Neuronal stem cell (in vitro differentiated cells): Measurements from ENCODE around the gene EIF5A.

ENCODE experiments used
- DNase-seq: peaks from one replicate; pipeline ENCODE4 v3.0.0-alpha.2; 2013; ENCODE audit warnings: low spot score
- H2AFZ ChIP-seq: one replicate; pipeline ENCODE4 v1.6.1; 2013; ENCODE audit warnings: mild to moderate bottlenecking, low read length, inconsistent platforms
- H2AK5ac ChIP-seq: 2 replicates; pipeline ENCODE4 v1.6.1; 2013; ENCODE audit warnings: low read depth, mild to moderate bottlenecking, inconsistent platforms, low read length, moderate library complexity, mixed read lengths
- H2BK120ac ChIP-seq: 2 replicates; pipeline ENCODE4 v1.6.1; 2013; ENCODE audit warnings: low read depth, mild to moderate bottlenecking, inconsistent platforms, low read length, moderate library complexity, mixed read lengths
- H2BK12ac ChIP-seq: one replicate; pipeline ENCODE4 v1.6.1; 2013; ENCODE audit warnings: low read length, inconsistent platforms
- H2BK15ac ChIP-seq: 2 replicates; pipeline ENCODE4 v1.6.1; 2013; ENCODE audit warnings: mild to moderate bottlenecking, low read length, inconsistent platforms, mixed read lengths
- H2BK5ac ChIP-seq: one replicate; pipeline ENCODE4 v1.6.1; 2013; ENCODE audit warnings: inconsistent platforms, mild to moderate bottlenecking, low read length, moderate library complexity
- H3K14ac ChIP-seq: one replicate; pipeline ENCODE4 v1.6.1; 2013; ENCODE audit warnings: low read length, inconsistent platforms
- H3K18ac ChIP-seq: 2 replicates; pipeline ENCODE4 v1.6.1; 2013; ENCODE audit warnings: low read length, inconsistent platforms
- H3K23ac ChIP-seq: 2 replicates; pipeline ENCODE4 v1.6.1; 2013; ENCODE audit warnings: low read depth, mild to moderate bottlenecking, mixed read lengths, low read length, inconsistent platforms; ENCODE audit not compliant: poor library complexity
- H3K27ac ChIP-seq: replicated peaks from 3 replicates; pipeline ENCODE4 v1.5.1; 2013; ENCODE audit warnings: low read length, inconsistent platforms
- H3K27me3 ChIP-seq, 3 experiments: 2 replicates each; pipeline ENCODE4 v1.6.1; 2013; ENCODE audit warnings: low read length in 3 of 3, mild to moderate bottlenecking in 2 of 3, inconsistent platforms in 1 of 3, low read depth in 1 of 3, mixed read lengths in 1 of 3, moderate library complexity in 1 of 3; ENCODE audit not compliant: control insufficient read depth in 3 of 3, insufficient read depth in 3 of 3
- H3K36me3 ChIP-seq, 2 donors: replicated peaks in 1 of 2; 2 replicates each; pipeline ENCODE4 v1.6.1; 2013; ENCODE audit warnings: low read length in 2 of 2; ENCODE audit not compliant: control insufficient read depth in 2 of 2, insufficient read depth in 2 of 2
- H3K4ac ChIP-seq: 2 replicates; pipeline ENCODE4 v1.6.1; 2013; ENCODE audit warnings: inconsistent platforms, mild to moderate bottlenecking, low read length, moderate library complexity
- H3K4me1 ChIP-seq, 2 donors: 1 replicate in 1 of 2; 2 replicates in 1 of 2; pipeline ENCODE4 v1.6.1; 2013; ENCODE audit warnings: low read length in 2 of 2, low read depth in 1 of 2; ENCODE audit not compliant: control insufficient read depth in 2 of 2, insufficient read depth in 1 of 2
- H3K4me2 ChIP-seq: one replicate; pipeline ENCODE4 v1.6.1; 2013; ENCODE audit warnings: mild to moderate bottlenecking, low read length, inconsistent platforms; ENCODE audit not compliant: insufficient read depth, poor library complexity, severe bottlenecking
- H3K4me3 ChIP-seq, 2 donors: 2 replicates each; pipeline ENCODE4 v1.5.1; 2013; ENCODE audit warnings: low read length in 2 of 2, mild to moderate bottlenecking in 2 of 2, inconsistent platforms in 1 of 2, moderate library complexity in 1 of 2
- H3K79me1 ChIP-seq: one replicate; pipeline ENCODE4 v1.6.1; 2013; ENCODE audit warnings: low read depth, mild to moderate bottlenecking, inconsistent platforms, low read length, moderate library complexity
- H3K9ac ChIP-seq: one replicate; pipeline ENCODE4 v1.6.1; 2013; ENCODE audit warnings: mild to moderate bottlenecking, low read depth, low read length, inconsistent platforms; ENCODE audit not compliant: poor library complexity
- H3K9me3 ChIP-seq, 2 donors: replicated peaks in 1 of 2; 2 replicates each; pipeline versions ENCODE3 to v1.6.1; 2013; ENCODE audit warnings: low read length in 2 of 2, mild to moderate bottlenecking in 2 of 2, inconsistent platforms in 1 of 2, low read depth in 1 of 2, mixed read lengths in 1 of 2, moderate library complexity in 1 of 2; ENCODE audit not compliant: control insufficient read depth in 2 of 2, insufficient read depth in 1 of 2
- H4K8ac ChIP-seq: one replicate; pipeline ENCODE4 v1.6.1; 2013; ENCODE audit warnings: low read depth, mild to moderate bottlenecking, inconsistent platforms, low read length, moderate library complexity
- H4K91ac ChIP-seq: one replicate; pipeline ENCODE4 v1.6.1; 2013; ENCODE audit warnings: low read length, low read depth, mild to moderate bottlenecking, inconsistent platforms; ENCODE audit not compliant: poor library complexity
- WGBS, 2 donors: extraction: QIAGEN DNeasy Blood & Tissue Kit; methylation state at CpG; one replicate each; pipeline ENCODE4 v1.1.7; 2013; ENCODE audit warnings: missing lambda C conversion rate in 2 of 2, mixed read lengths in 1 of 2; ENCODE audit not compliant: insufficient read length in 2 of 2, insufficient replicate concordance in 1 of 2; ENCODE audit errors: extremely low coverage in 2 of 2; 5-methylcytosine and 5-hydroxymethylcytosine counted together

The EIF5A gene

GRCh38 chr17:7323731-7324437 is 16.5 kb downstream of the EIF5A start:
- no CpG with 5 or more reads among the region's 39 CpGs for WGBS, 2 donors
- Histone ChIP-seq H3K36me3 (peaks cover 59 to 76% of the 10 kb centered on the region in 2 donors), H3K9me3 (no peaks in the 10 kb centered on the region), H3K4me2 (peak overlapping the region; percentile 3), H3K14ac (no peak overlapping the region), H3K23ac (peak overlapping the region; percentile 46), H2AFZ (no peak overlapping the region), H4K91ac (no peak overlapping the region), H3K9ac (peak overlapping the region; percentile 39), H2BK12ac (no peak overlapping the region), H3K4ac (no peak overlapping the region), H3K4me3 (no peak overlapping the region), H2BK15ac (no peak overlapping the region), H3K79me1 (peaks cover 18% of the 10 kb centered on the region), H3K4me1 (peaks cover 7 to 8% of the 10 kb centered on the region in 2 donors), H4K8ac (no peak overlapping the region), H3K27ac (no peak overlapping the region), H2BK120ac (no peak overlapping the region), H3K27me3 (no peaks in the 10 kb centered on the region), H3K18ac (peak overlapping the region; percentile 15), H2BK5ac (no peak overlapping the region), H2AK5ac (peak overlapping the region; percentile 30)
- DNase-seq = no peak

- Histone ChIP-seq H3K23ac (no peak overlapping the region), H3K4me3 (peak overlapping the region in 1 of 2 donors; percentile 16), H3K18ac (no peak overlapping the region), H3K4ac (no peak overlapping the region), H3K36me3 (peaks cover 57 to 74% of the 10 kb centered on the region in 2 donors), H3K4me1 (peaks cover 7 to 8% of the 10 kb centered on the region in 2 donors), H3K9me3 (no peaks in the 10 kb centered on the region), H2AK5ac (peak overlapping the region; percentile 58), H3K9ac (no peak overlapping the region), H3K27ac (no peak overlapping the region), H3K27me3 (no peaks in the 10 kb centered on the region), H2BK12ac (no peak overlapping the region), H2BK15ac (no peak overlapping the region), H3K4me2 (no peak overlapping the region), H4K8ac (no peak overlapping the region), H2BK5ac (no peak overlapping the region), H2BK120ac (no peak overlapping the region), H3K14ac (no peak overlapping the region), H4K91ac (no peak overlapping the region), H3K79me1 (peaks cover 18% of the 10 kb centered on the region), H2AFZ (no peak overlapping the region)
- WGBS, 2 donors = no CpG with 5 or more reads among the region's 3 CpGs
- DNase-seq = no peak
Observed at GRCh38 chr17:7324438-7324779, 17.0 kb downstream of the EIF5A start.

- H3K4me3 ChIP-seq = peak overlapping the region in 1 of 2 donors; percentile 16
- H2AK5ac ChIP-seq = no peak overlapping the region
- DNase-seq = no peak
- H3K27me3 ChIP-seq = no peaks in the 10 kb centered on the region
- H3K9me3 ChIP-seq = no peaks in the 10 kb centered on the region
- no peak overlapping the region for H3K4ac ChIP-seq
- no peak overlapping the region for H3K4me2 ChIP-seq
- no CpG with 5 or more reads among the region's 19 CpGs for WGBS, 2 donors
- H3K14ac ChIP-seq = no peak overlapping the region
- H3K9ac ChIP-seq = peak overlapping the region; percentile 15
- no peak overlapping the region for H3K23ac ChIP-seq
- no peak overlapping the region for H2BK15ac ChIP-seq
- no peak overlapping the region for H4K8ac ChIP-seq
- no peak overlapping the region for H2BK12ac ChIP-seq
- H3K79me1 ChIP-seq = peaks cover 18% of the 10 kb centered on the region
- H3K18ac ChIP-seq = no peak overlapping the region
- peaks cover 7 to 8% of the 10 kb centered on the region in 2 donors for H3K4me1 ChIP-seq
- peaks cover 57 to 71% of the 10 kb centered on the region in 2 donors for H3K36me3 ChIP-seq
- no peak overlapping the region for H2BK120ac ChIP-seq
- no peak overlapping the region for H4K91ac ChIP-seq
- no peak overlapping the region for H3K27ac ChIP-seq
- H2AFZ ChIP-seq = no peak overlapping the region
- H2BK5ac ChIP-seq = no peak overlapping the region
Observed at GRCh38 chr17:7325031-7325528, 17.7 kb downstream of the EIF5A start.

GRCh38 chr17:7326186-7326585 is 18.8 kb downstream of the EIF5A start:
- Histone ChIP-seq H4K8ac (no peak overlapping the region), H4K91ac (no peak overlapping the region), H2AFZ (no peak overlapping the region), H3K4me2 (no peak overlapping the region), H2BK5ac (no peak overlapping the region), H2AK5ac (no peak overlapping the region), H3K9me3 (no peaks in the 10 kb centered on the region), H3K4me3 (no peak overlapping the region), H3K23ac (no peak overlapping the region), H3K79me1 (peaks cover 18% of the 10 kb centered on the region), H3K27me3 (no peaks in the 10 kb centered on the region), H3K14ac (no peak overlapping the region), H3K9ac (no peak overlapping the region), H2BK15ac (no peak overlapping the region), H3K4me1 (peaks cover 13 to 15% of the 10 kb centered on the region in 2 donors), H3K36me3 (peaks cover 47 to 60% of the 10 kb centered on the region in 2 donors), H2BK12ac (no peak overlapping the region), H3K18ac (no peak overlapping the region), H3K27ac (no peak overlapping the region), H3K4ac (no peak overlapping the region), H2BK120ac (no peak overlapping the region)
- DNase-seq = no peak
- no CpG with 5 or more reads among the region's 11 CpGs for WGBS, 2 donors
